Measurements from ENCODE around the gene ZDHHC21.

- TF ChIP-seq CTBP1 (IDR thresholded peaks at IDR 0.05; ENCODE audit: borderline replicate concordance), result no peak
- TF ChIP-seq FOXA1 (IDR thresholded peaks at IDR 0.05), result no peak
- TF ChIP-seq BHLHE40 (IDR thresholded peaks at IDR 0.05; ENCODE audit: borderline replicate concordance), result no peak
- TF ChIP-seq SP1 (IDR thresholded peaks at IDR 0.05), result no peak
- no peak for TF ChIP-seq FOXM1 (IDR thresholded peaks at IDR 0.05; ENCODE audit: borderline replicate concordance)
- TF ChIP-seq ELF4 (IDR thresholded peaks at IDR 0.05), result no peak
- no peak for TF ChIP-seq FOXK2 (IDR thresholded peaks at IDR 0.05)
- TF ChIP-seq ZNF384 (IDR thresholded peaks at IDR 0.05), result no peak
Measured at GRCh38 chr9:14650596-14650995, 42.6 kb downstream of the ZDHHC21 start.
